ENCODE data around the gene EML1.

The EML1 gene

GRCh38 chr14:99966912-99967311 lies 173.7 kb downstream of the EML1 start:
- DNase-seq (ENCODE audit: low read depth) = no peak

GRCh38 chr14:99968191-99968920 lies 175.1 kb downstream of the EML1 start:
- no peak for DNase-seq (ENCODE audit: low read depth)

- DNase-seq (ENCODE audit: low read depth) = no peak
These were observed 175.7 kb downstream of the EML1 start for GRCh38 chr14:99968941-99969340.

- DNase-seq (ENCODE audit: low read depth) = no peak
These were observed 176.6 kb downstream of the EML1 start for GRCh38 chr14:99969673-99970322.

DNA sequence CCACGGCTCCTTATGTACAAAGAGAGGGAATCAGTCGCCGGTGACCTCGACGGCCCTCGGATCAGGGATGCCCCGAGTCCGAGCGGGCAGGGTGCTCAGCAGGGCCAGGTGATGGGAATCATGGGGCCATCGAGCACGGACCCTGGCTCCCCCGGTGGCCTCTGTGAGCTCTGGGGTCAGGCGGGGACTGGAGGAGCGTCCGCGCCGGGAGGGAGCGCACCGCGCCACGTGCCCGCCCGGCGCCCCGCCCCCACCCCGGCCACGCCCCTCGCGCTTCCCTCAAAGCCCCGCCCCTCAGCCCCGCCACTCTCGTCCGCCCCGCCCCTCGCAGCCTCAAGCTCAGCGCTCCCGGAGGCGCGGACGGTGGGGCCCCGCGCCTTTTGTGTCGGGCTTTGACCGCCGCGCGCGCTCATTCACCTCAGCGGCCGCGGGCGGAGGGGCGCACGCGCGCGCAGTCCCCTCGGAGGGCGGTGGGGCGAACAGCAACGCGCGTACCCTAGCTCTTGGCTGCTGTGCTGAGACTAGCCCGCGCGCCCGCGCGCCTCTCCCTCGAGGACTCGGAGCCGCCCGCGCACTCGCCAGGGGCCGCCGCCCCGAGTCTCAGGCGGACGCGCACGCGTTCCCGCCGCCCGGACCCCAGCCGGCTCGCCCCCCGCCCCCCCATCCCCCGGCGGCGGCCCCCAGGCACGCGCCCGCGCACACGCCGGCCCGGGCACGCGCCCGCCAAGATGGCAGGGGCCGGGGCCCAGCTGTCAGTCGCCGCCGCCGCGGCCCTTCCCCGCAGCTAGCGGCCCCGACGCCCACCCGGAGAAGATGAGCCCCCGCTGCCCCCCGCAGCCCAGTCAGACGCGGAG lies 178.1 kb downstream of the EML1 start:
- DNase-seq (ENCODE audit: low read depth) = peak; percentile 73

DNA sequence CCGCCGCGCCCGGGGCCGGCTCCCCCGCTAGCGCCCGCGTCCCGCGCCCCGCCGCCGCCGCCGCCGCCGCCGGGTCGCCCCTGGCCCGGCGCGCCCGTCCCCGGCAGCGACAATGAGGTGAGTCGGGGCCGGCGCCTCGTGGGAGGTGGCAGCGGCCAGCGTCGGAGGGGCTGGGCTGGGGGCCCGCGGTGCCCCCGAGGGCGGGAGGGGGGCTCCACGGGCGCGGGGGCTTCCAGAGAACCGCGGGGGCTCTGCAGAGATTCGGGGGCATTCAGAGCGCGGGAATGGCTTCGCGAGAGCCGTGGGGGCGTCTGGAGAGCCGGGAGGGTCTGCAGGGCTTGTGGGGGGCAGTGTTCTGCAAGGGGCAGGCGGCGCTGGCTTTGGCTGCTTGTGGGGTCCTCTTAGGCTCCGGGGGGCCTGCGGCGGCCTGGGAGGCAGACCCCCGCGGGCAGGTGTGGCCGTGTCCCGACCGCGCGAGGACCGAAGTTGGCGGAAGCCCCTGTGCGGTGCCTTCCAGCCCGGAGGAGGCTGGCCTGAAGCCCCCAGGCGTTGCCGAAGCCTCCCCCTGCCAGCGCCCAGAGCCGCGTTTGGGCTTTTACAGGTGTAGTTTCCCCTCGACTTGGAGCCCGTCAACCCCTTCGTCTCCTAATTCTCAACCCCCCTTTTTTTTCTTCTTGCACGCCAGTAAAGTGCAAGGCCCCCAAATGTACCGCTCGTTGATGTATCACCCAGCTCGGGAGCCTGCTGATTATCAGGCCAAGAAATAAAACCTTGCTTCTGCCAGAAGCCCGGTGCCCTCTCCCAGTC lies 178.9 kb downstream of the EML1 start:
- no peak for DNase-seq (ENCODE audit: low read depth)

DNA sequence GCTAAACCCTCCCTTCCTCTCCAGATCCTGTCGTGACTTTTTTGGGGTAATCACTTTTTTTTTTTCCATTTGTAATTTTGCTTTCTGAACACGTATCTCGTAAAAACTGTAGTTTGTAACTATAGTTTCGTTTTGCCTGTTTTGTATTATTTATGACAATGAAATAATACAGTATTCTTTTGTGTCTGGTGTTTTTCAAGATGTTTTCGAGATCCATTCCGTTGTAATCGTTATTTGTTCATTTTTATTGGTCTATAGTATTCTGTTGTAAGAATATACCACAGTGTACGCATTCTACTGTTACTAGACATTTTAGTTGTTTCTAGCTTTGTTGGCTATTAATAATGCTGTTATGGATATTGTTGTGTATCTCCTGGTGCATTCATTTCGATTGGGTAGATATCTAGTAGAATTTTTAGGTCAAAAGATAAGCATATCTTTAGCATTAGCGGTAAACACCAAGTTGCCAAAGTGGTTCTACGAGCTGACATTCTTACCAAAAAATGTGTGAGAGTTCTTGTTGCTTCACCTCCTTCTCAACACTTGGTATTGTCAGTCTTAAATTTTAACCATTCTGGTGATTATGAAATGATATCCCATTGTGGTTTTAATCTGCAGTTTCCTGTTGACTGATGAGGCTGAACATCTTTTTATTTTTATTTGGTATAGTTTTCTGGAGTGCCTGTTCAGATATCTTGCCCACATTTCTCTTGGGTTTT lies 179.7 kb downstream of the EML1 start:
- no peak for DNase-seq (ENCODE audit: low read depth)

- no peak for DNase-seq (ENCODE audit: low read depth)
These were observed 182.0 kb downstream of the EML1 start for GRCh38 chr14:99975190-99975589.

GRCh38 chr14:99976021-99976420 lies 182.8 kb downstream of the EML1 start:
- no peak for DNase-seq (ENCODE audit: low read depth)

- DNase-seq (ENCODE audit: low read depth) = no peak
These were observed 183.5 kb downstream of the EML1 start for GRCh38 chr14:99976681-99977080.

DNA sequence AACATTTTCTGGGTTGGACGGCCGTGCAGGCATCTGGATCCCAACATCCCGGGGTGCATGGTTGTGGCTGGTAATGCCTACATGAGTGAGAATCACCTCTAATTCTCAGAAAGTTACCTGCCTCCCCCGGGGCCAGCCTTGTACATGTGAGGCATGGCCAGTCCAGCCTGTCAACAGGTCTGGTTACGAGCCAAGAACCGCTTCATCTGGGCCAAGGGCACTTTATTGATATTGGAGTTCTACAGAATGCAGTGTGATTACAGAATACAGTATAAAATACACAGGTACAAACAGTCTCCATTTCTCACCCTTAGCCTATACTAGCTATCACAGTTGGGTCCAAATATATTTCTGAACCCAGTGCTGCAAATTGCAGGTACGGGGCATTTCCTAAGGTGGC lies 187.1 kb downstream of the EML1 start:
- no peak for DNase-seq (ENCODE audit: low read depth)

- DNase-seq (ENCODE audit: low read depth) = no peak
These were observed 188.6 kb downstream of the EML1 start for GRCh38 chr14:99981806-99982205.

GRCh38 chr14:99982537-99983250 lies 189.5 kb downstream of the EML1 start:
- peak; percentile 40 for DNase-seq (ENCODE audit: low read depth)

DNA sequence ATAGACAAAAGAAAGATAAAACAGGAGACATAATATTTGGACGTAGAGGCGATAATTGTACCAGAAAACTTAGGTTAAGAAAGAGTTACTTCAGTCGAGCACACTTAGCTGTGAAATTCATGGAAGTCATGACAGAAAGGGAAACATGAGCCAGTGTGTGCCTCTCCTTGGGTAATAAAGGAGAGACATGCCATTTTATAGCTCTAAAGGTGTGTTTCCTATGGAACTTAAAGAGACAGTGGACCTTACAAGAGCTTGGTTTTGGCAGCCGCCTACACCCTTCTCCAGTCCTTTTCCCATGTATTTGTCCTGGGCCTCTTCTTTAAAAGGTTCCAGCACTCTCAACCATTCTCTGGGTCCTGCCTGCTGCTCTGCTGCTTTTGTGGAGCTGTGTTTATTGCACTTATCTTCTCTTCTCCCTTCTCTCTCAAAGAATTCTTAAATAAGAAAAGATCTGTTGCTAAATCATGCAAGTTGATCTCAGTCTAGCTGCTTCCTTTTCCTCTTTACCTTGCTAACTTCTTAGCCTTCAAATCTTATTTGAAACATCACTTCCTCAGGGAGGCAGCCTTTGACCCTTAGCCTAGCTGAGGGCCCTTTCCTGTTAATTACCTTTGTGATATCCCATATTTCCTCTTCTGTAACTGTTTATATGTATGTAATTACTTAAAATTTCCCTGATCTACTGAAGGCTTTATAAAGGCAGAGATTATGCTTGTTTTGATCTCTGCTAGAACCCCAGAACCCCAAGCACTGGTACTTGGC lies 190.2 kb downstream of the EML1 start:
- no peak for DNase-seq (ENCODE audit: low read depth)

DNA sequence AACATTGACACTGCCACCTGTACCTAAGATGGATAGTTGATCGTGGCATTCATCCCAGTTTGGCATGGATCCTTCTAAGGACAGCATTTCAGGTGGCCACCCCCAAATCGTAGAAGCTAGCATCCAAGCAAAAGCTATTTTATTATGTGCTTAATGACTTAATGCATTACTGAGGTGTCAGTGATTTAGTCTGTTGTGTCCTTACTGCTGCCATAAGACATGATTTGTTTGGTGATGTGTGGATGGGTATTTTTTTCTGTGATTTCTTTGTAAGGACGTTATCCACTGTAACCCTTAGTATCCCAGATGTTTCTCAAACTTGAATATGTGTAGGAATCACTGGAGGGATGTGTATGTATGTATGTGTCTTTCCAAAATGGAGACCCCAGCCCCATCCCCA lies 190.8 kb downstream of the EML1 start:
- no peak for DNase-seq (ENCODE audit: low read depth)

DNA sequence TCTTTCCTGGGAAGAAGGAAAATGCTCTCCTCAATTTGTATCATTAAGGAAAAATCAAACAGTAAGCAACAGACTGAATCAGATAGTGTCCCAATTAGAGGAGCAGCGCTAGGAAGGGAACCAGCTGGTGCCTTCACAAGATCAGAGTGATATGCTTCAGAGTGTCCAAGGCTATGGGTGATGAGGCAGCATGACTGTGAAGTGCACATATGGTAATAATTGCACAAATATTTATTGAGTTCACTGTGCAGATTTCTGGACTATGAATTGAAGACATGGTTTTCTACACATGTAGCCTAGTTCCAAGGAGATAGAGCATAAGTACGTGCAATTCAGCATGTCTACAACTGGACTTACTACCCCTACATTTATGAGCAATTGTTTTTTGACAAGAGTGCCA lies 193.2 kb downstream of the EML1 start:
- no peak for DNase-seq (ENCODE audit: low read depth)

DNA sequence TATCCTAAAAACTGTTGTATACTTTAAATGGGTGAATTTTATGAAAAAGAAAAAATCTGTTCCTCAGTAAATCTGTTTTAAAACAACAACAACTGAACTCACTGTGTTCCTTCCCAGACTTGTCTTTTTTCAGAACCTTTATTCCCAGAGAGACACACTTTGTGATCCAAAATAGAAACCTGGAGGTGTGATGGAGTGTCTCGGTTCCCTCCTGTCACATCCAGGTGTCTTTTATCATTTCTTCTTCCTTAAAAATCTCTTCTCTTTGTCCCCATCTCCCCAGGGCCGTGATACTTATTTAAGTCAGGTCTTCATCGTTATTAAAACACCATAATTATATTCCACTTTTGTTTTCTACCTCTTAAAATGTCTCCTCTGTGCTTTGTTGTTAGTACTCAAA lies 195.8 kb downstream of the EML1 start:
- no peak for DNase-seq (ENCODE audit: low read depth)

- DNase-seq (ENCODE audit: low read depth) = no peak
These were observed 197.3 kb downstream of the EML1 start for GRCh38 chr14:99990268-99991170.

GRCh38 chr14:99991331-99991730 lies 198.1 kb downstream of the EML1 start:
- no peak for DNase-seq (ENCODE audit: low read depth)

Measured in T follicular helper cell (primary cell).